ENCODE results near the gene NMNAT3.

The NMNAT3 gene

DNA sequence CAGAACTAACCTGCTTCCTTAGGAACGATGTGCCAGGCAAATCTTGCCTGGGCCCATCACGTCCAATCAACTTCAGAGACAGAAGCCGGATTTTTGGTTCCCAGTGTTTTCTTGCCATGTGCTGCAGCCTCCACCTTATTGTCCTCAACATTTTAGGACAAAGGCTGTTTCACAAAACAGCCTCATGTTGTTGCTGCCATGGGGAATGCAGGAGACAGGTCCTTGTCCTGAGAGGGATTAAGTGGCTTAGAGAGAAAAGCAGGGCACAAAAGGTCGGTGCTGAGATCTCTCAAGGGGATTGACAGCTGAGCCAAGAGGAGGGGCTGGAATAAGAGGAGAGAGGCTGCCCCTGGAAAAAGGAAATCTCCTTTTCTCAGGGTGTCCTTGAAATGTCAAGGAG lies 11.3 kb upstream of the NMNAT3 start:
- no peak for ATAC-seq (replicated peaks)
- Mint-ChIP-seq H3K27ac (no peak overlapping the region), H3K36me3 (no peaks in the 10 kb centered on the region), H3K4me1 (peaks cover 0 to 3% of the 10 kb centered on the region in 2 donors), H3K9me3 (no peaks in the 10 kb centered on the region), H3K4me3 (no peak overlapping the region), H3K27me3 (peaks cover 12 to 16% of the 10 kb centered on the region in 2 donors)
- DNase-seq, result no peak

DNA sequence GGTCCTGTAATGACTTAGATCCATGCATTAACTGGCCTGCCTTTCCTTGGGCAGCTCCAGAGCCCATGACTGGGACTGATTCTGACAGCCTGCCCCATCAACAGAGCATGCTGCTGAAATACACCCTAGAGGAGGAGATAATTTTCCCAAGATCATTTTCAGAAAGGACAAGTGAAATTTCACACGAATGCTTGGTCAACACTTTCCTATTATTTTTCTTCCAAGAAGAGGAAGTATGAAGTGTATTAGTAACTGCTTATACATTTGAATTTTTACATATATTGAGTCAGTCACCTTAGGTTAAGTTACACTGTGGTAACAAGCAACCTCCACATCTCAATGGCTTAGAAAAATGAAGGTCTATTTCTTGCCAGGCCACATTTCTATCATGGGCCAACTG lies 9.7 kb upstream of the NMNAT3 start:
- ATAC-seq (replicated peaks) (no peak), DNase-seq (no peak)
- Mint-ChIP-seq H3K4me3 (no peak overlapping the region), H3K4me1 (peaks cover 0 to 3% of the 10 kb centered on the region in 2 donors), H3K36me3 (no peaks in the 10 kb centered on the region), H3K9me3 (no peaks in the 10 kb centered on the region), H3K27ac (no peak overlapping the region), H3K27me3 (peaks cover 12 to 16% of the 10 kb centered on the region in 2 donors)

DNA sequence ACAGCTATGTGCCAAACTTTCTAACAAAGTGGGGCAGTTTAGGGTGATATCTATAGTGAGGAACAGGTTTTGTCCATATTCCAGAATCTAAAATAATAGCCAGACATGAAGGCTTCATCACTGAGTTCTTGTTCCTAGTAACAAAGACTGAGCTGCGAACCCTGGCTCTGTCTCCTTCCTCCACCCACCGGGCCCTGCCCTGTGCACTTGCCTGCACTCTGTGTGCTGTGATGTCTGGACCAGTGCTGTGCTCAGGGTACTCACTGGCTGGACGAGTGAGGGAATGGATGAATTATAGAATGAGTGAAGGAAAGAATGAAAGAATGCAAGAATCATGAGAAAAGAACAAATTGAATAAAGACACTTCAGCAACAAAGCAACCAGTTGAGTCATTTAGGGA lies 8.9 kb upstream of the NMNAT3 start:
- peak overlapping the region; percentile 38 for H3K27ac Mint-ChIP-seq
- no peaks in the 10 kb centered on the region for H3K9me3 Mint-ChIP-seq

DNA sequence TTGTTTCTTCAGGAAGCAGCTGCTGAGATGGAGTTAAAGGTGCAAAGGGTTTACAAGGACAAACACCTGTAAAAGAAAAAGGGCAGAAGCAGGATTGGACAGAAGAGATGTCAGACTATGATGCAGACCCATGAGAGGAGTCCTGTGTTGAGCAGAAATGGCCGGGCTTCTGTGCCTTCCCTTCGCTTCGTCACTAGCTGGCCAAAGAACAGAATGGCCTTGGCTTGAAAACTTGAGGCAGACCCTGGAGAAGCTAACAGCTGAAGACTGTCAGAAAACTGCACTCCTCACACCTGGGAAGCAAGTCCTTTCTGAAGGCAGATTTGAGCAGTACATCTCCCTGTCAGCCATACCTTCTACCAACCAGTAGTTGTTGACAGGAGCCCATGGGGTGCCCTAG lies 8.4 kb upstream of the NMNAT3 start:
- DNase-seq, result no peak
- ATAC-seq (replicated peaks), result no peak
- no peak overlapping the region for H3K4me3 Mint-ChIP-seq
- H3K27ac Mint-ChIP-seq, result no peak overlapping the region
- peaks cover 0 to 3% of the 10 kb centered on the region in 2 donors for H3K4me1 Mint-ChIP-seq
- H3K9me3 Mint-ChIP-seq, result no peaks in the 10 kb centered on the region
- H3K27me3 Mint-ChIP-seq, result peaks cover 9 to 12% of the 10 kb centered on the region in 2 donors
- H3K36me3 Mint-ChIP-seq, result no peaks in the 10 kb centered on the region

More for the DNA sequence above, 8.9 kb upstream of the NMNAT3 start:
- Mint-ChIP-seq H3K4me1 (peaks cover 0 to 3% of the 10 kb centered on the region in 2 donors), H3K27me3 (peaks cover 9 to 12% of the 10 kb centered on the region in 2 donors), H3K36me3 (no peaks in the 10 kb centered on the region), H3K4me3 (no peak overlapping the region)
- DNase-seq (no peak), ATAC-seq (replicated peaks) (no peak)

DNA sequence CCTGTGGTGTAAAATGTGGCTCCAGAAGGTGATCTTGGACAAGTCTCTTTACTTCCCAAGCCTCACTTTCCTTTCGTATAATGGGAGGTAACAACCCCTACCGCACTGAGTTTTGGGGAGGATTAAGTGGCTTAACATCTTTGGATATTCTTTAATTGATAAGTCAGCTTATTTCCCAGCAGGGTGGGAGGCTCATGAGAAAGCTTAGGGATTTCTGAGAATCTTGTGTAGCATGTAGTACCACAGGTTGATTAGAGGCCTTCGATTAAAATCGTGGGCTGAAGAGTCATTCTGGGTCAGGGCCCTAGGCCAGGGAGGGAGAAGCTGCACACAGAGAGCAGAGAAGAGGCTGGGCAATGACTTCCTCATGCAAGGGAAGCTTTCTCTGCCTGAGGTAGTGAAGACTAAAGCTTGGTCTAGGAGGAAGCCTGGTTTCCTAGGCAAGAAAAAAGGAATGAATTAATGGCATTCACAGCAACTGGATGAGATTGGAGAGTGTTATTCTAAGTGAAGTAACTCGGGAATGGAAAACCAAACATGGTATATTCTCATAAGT lies 1.5 kb upstream of the NMNAT3 start:
- Mint-ChIP-seq H3K4me3 (no peak overlapping the region), H3K27ac (no peak overlapping the region), H3K36me3 (no peaks in the 10 kb centered on the region), H3K9me3 (no peaks in the 10 kb centered on the region), H3K27me3 (peaks cover 6 to 7% of the 10 kb centered on the region in 2 donors), H3K4me1 (peaks cover 3 to 4% of the 10 kb centered on the region in 2 donors)
- ATAC-seq (replicated peaks), result no peak
- DNase-seq, result no peak

DNA sequence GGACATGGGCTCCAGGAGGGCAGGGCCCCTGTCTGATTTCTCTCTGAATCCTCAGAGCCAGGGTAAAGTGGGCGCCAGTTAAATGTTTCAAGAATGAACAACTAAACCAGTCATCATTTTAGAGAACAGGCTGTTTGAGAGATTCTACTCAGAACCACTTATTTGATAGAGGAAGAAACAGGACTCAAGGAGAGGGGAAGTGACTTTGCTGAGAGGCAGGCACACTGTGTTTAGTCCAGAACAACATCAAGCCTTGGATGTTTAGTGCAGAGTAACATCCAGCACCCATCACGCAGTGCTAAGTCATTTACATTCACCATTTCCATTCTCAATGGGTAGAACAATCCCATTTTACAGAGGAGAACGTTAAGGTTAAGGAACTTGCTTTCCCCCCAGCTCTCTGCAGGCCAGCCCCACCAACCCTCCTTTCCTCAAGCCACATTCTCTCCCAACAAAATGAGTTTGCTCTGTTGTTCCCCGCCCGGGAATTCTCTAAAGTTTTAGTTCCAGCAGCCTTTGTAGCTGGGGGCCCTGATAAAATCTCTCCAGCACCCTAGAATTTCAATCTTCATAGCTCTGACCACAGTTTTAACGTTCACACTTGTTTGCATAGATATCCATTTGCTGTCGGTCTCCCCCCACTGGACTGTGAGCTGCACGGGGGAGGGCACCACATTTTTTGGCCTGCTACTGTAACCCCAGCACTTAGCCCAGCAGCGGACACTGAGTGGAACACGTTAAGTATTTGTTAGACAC lies 962 bp downstream of the NMNAT3 start:
- H3K27me3 Mint-ChIP-seq, result peaks cover 6 to 7% of the 10 kb centered on the region in 2 donors
- no peaks in the 10 kb centered on the region for H3K36me3 Mint-ChIP-seq
- DNase-seq (no peak), ATAC-seq (replicated peaks) (no peak)
- peak overlapping the region; percentile 83 to 89 for H3K4me3 Mint-ChIP-seq
- H3K9me3 Mint-ChIP-seq, result no peaks in the 10 kb centered on the region
- peaks cover 3 to 4% of the 10 kb centered on the region in 2 donors for H3K4me1 Mint-ChIP-seq
- no peak overlapping the region for H3K27ac Mint-ChIP-seq

DNA sequence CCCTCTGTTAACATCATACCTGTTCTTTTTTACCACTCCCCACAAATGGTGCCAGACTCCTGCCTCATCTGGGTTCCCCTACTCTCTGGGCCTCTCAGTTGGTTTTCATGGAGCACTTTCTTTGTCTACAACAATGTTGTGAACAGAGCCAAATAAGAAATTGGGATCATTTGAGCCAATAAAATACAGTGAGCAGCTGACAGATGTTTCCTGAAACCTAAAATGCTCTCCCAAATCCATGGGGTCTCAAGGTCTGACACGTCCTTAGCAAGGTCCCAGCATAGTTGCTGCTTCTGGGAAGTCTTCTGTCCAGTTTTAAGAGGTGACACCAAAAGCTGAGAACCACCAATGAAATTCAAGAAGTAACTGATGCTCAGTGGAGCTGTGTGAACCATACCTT lies 1.7 kb downstream of the NMNAT3 start:
- ATAC-seq (replicated peaks), result no peak
- peaks cover 6 to 7% of the 10 kb centered on the region in 2 donors for H3K27me3 Mint-ChIP-seq
- peaks cover 3 to 4% of the 10 kb centered on the region in 2 donors for H3K4me1 Mint-ChIP-seq
- H3K9me3 Mint-ChIP-seq, result no peaks in the 10 kb centered on the region
- no peaks in the 10 kb centered on the region for H3K36me3 Mint-ChIP-seq
- H3K4me3 Mint-ChIP-seq, result no peak overlapping the region
- DNase-seq, result no peak
- no peak overlapping the region for H3K27ac Mint-ChIP-seq

DNA sequence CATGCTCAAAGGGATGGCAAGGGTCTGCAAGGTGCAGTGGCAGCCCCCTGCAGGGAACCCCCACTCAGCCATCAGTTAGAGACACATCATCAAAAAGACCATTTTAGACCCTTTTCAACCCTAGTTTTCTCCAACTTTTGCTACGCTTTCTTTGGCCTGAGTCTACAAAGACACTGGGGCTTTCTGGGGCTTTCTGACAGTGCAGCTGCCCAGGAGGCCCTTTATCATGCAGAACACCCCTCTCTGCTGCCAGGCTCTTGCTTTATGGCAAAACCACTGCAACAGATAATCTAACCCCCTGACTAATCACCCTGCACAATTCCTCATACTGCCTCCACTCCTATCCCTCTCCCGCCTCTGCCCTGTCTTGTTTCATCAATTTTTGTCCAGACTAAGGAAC lies 2.4 kb downstream of the NMNAT3 start:
- Mint-ChIP-seq H3K4me3 (no peak overlapping the region), H3K9me3 (no peaks in the 10 kb centered on the region), H3K36me3 (no peaks in the 10 kb centered on the region), H3K27me3 (peaks cover 4 to 6% of the 10 kb centered on the region in 2 donors), H3K4me1 (peaks cover 3 to 4% of the 10 kb centered on the region in 2 donors), H3K27ac (no peak overlapping the region)
- DNase-seq (no peak), ATAC-seq (replicated peaks) (no peak)

DNA sequence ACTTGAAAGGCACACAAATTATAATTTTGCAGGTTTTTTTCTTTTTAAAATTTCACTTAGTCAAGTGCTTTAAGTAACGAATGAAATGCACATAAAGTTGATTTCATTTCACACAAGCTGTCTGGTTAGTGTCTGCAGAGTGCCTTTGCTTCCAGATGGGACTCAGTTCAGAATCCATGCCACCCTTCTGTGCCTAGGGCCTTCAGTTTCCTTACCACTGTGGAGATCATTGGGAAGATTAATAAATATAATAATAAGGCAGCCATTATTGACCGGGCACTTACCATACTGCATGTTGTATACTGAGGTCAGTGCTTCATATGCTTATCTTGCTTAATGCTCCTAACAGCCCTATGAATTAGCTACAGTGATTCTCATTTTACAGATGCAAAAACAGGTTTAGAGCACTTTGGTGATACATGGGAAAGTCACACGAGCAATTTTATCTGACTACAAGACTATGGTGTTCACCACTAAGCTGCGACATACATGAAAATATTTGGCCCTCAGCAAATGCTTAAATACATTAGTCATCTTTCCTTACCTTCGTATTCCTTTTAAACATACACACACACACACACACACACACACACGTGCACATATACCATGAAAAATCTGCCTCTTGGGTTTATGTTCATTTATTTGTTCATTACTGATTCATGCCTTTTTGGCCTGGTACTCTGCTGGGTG lies 3.1 kb downstream of the NMNAT3 start:
- DNase-seq (no peak), ATAC-seq (replicated peaks) (no peak)
- H3K36me3 Mint-ChIP-seq, result no peaks in the 10 kb centered on the region
- H3K27me3 Mint-ChIP-seq, result peaks cover 4 to 6% of the 10 kb centered on the region in 2 donors
- no peak overlapping the region for H3K27ac Mint-ChIP-seq
- no peaks in the 10 kb centered on the region for H3K9me3 Mint-ChIP-seq
- H3K4me1 Mint-ChIP-seq, result peaks cover 3 to 4% of the 10 kb centered on the region in 2 donors
- H3K4me3 Mint-ChIP-seq, result no peak overlapping the region

DNA sequence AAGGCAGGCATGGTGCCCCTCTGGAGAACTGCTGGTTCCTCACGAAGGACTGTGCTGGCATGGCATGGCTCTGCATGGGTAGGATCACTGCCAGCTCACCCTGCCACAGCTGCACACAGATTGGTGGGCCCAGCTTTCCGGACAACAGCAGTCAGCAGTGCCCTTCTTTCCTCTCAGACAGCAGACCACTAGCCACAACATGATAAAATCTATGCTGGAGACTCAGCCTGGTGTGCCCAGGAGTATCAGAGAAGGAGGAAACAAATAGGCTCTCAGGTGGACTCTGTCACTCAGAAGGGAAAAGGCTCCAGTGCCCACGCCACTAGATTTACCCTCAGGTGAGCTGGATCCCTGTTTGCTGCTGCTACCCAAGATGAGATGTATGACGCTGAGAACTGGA lies 4.9 kb downstream of the NMNAT3 start:
- Mint-ChIP-seq H3K4me1 (peaks cover 0 to 3% of the 10 kb centered on the region in 2 donors), H3K4me3 (no peak overlapping the region)

DNA sequence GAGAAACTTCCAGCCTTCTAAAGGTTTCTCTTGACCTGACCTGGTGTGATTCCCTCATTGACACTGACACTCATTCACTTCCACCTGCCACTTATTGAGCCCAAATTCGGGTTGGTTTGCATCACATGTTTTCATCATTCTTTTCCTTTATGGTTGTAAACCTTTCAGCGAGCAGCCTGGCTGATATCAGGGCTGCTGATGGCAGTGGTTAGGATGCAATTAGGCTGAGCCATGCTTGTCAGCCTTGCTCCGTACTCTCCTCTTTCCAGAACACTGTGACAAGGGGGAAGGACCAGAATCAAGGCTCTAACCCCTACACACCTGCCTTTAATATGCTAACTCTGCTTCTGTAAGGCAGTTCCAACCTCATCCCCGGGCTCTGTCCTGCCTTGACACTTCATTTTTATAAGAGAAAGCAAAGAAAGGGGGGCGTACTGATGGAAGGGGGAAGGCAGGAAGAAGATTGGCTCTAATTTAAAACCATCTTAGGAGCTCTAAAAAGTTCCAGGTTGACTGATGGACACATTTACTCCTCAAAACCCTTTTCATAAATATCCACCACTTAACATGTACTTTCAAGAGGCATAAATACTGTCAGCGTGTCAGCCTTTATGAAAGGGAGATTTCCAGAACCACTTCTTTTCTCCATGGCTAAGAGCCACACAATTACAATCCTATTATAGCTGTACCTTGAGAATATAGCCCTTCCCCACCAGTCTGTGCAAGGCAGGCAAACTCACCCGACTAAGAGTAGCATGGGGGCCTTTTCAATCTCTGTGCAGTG lies 5.7 kb downstream of the NMNAT3 start:
- DNase-seq, result no peak
- Mint-ChIP-seq H3K9me3 (peaks cover 0 to 1% of the 10 kb centered on the region in 2 donors), H3K4me3 (no peak overlapping the region), H3K27me3 (no peaks in the 10 kb centered on the region), H3K27ac (no peak overlapping the region), H3K4me1 (peaks cover 0 to 1% of the 10 kb centered on the region in 2 donors), H3K36me3 (no peaks in the 10 kb centered on the region)
- ATAC-seq (replicated peaks), result no peak

More for the DNA sequence above, 4.9 kb downstream of the NMNAT3 start:
- ATAC-seq (replicated peaks), result no peak
- no peaks in the 10 kb centered on the region for H3K9me3 Mint-ChIP-seq
- no peak for DNase-seq
- no peaks in the 10 kb centered on the region for H3K36me3 Mint-ChIP-seq
- H3K27me3 Mint-ChIP-seq, result no peaks in the 10 kb centered on the region
- H3K27ac Mint-ChIP-seq, result no peak overlapping the region

DNA sequence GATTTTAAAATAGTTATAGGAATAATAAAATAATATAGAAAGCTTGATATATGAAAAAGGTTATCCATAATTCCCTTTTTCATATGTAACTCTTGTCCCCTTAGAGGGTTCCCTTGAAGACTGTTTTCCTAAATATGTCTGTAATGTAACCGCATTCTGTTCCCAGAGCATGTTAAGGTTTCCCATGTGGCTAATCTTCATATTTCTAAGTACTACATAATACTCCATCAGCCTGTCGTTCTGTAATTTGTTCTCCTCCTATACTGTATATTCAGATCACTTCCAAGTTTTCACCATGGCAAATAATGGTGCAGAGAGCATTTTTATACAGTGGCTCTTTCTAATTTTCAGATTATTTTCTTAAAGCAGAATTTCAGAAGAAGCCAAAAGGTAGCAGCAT lies 6.7 kb downstream of the NMNAT3 start:
- no peak overlapping the region for H3K4me3 Mint-ChIP-seq
- H3K4me1 Mint-ChIP-seq, result no peaks in the 10 kb centered on the region
- H3K9me3 Mint-ChIP-seq, result peaks cover 0 to 1% of the 10 kb centered on the region in 2 donors
- ATAC-seq (replicated peaks) (no peak), DNase-seq (no peak)
- no peak overlapping the region for H3K27ac Mint-ChIP-seq
- no peaks in the 10 kb centered on the region for H3K27me3 Mint-ChIP-seq
- no peaks in the 10 kb centered on the region for H3K36me3 Mint-ChIP-seq

DNA sequence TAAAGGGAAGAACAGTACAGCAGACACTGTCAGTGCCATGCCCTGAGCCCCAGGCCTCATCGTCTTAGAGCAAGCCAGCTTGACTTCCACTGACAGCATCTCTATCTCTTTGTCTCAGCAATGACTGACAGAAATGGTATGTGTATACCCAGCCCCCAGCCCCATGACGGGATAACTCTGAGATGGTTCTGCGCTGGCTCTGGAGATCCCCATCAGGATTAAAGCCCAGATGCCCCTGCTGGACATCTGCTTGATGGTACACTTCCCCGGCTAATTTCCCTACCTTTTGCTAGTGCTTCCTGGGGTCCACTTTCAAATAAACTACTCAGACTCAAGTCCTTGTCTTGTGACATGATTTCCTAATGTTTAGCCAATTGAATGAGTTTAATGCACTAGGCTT lies 7.6 kb downstream of the NMNAT3 start:
- Mint-ChIP-seq H3K4me3 (no peak overlapping the region), H3K27ac (no peak overlapping the region), H3K36me3 (no peaks in the 10 kb centered on the region), H3K4me1 (no peaks in the 10 kb centered on the region), H3K9me3 (peaks cover 0 to 1% of the 10 kb centered on the region in 2 donors), H3K27me3 (no peaks in the 10 kb centered on the region)
- no peak for ATAC-seq (replicated peaks)
- DNase-seq, result no peak

DNA sequence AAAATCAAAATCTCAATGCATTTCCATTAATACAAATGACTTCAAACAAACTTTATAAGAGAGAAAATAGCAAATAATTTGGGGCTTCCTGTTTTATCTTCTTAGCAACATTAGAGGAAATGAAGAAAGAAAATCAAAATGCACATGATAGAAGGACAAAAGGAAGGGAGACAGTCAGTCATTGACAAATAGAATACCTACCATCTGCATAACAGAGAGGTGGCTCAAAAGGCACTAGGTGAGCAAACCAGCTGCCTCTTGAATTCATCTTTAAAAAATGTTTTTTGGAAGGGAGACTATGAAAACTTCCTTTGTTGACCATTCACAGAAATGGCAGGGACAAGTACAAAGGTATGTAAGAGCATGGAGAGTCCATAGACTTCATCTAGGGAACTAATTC lies 9.4 kb downstream of the NMNAT3 start:
- Mint-ChIP-seq H3K36me3 (no peaks in the 10 kb centered on the region), H3K9me3 (peaks cover 0 to 1% of the 10 kb centered on the region in 2 donors)

More for the DNA sequence above, 9.4 kb downstream of the NMNAT3 start:
- Mint-ChIP-seq H3K4me1 (no peaks in the 10 kb centered on the region), H3K27me3 (no peaks in the 10 kb centered on the region), H3K4me3 (no peak overlapping the region), H3K27ac (no peak overlapping the region)
- ATAC-seq (replicated peaks) (no peak), DNase-seq (no peak)

All from stimulated activated naive B cell treated with anti-CD40 and anti-IgM and Interleukin-4, amounts not matched to agents 10 μg/mL and 1 μg/mL and 100 μg/mL, for 72 hours (primary cell).